ENCODE measurements around the gene UXS1. TPM values are rescaled to one million over a fixed set of nuclear protein-coding genes. Genes with fewer than 3 reads are reported as not detected.

The UXS1 gene
- total RNA-seq, 1 donor from 2014 or later = 35.6 TPM

DNA sequence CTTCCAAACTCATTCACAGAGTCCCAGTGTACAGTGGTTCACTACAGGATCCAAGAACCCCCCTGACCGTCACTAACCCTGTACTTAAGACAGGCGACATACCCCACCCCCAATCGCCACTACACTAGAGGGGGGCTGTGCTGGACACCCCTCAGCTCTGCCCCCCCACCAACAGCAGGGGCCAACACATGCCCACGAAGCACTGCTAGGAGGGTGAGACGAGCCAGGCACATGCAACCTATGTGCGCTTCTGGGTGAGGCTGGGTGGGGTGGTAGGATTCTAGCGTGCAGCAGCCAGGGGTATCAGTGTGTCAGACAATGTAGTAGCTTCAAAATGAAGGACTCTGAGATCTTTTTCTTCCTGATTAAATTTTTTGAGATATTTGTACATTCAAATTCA lies 67.8 kb downstream of the UXS1 start:
- Histone ChIP-seq H3K4me3 (no peak overlapping the region), H3K27ac (no peak overlapping the region), H3K36me3 (peaks cover 0 to 15% of the 10 kb centered on the region in 2 donors), H3K27me3 (no peaks in the 10 kb centered on the region), H3K9me3 (no peaks in the 10 kb centered on the region), H3K4me1 (peaks cover 11% of the 10 kb centered on the region)
- intact Hi-C loops (cut with DNase I) = no loop called here
- DNase-seq (ENCODE audit: extremely low spot score in 2 of 2) = no peak
- no peak for TF ChIP-seq POLR2AphosphoS5 (IDR thresholded peaks at IDR 0.05; ENCODE audit: insufficient read depth in 1 of 2, low read depth in 1 of 2)

DNA sequence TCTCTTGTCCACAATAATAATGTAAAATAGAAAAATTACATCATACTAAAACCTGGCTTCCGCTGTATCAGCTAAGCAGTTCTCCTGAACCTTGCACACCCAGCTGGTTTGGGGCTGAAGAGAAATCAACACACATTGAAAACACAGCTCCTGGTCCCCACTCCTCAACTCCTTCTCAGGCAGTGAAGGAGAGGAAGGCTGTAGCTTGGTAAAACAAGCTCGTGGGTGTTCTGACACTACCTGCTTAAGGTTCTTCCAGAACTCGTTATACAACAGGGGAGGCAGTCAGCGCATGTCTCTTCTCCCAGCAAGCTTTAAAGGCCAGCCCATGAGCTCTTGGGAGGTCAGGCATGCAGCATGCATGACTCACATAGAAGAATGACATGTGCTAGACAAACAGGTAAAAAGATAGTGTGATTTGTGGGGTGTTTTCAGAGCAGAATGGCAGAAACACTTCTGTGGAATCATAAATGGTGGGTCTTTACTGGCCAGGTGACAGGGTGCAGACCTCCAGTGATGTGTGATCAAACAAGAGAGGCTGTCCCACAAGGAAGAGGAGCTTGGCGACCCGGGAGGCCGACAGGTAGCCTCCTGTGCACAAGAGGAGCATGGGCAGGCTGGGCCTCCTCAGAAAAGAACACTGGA lies 69.1 kb downstream of the UXS1 start:
- intact Hi-C loops (cut with DNase I) = no loop called here
- TF ChIP-seq POLR2AphosphoS5 (IDR thresholded peaks at IDR 0.05; ENCODE audit: insufficient read depth in 1 of 2, low read depth in 1 of 2) (peak in 1 of 2 donors; percentile 82), POLR2A (IDR thresholded peaks at IDR 0.05) (no peak)
- Histone ChIP-seq H3K4me3 (no peak overlapping the region), H3K4me1 (peaks cover 11% of the 10 kb centered on the region), H3K27me3 (no peaks in the 10 kb centered on the region), H3K9me3 (no peaks in the 10 kb centered on the region), H3K36me3 (peaks cover 0 to 15% of the 10 kb centered on the region in 2 donors), H3K27ac (no peak overlapping the region)
- DNase-seq (ENCODE audit: extremely low spot score in 2 of 2) = no peak

DNA sequence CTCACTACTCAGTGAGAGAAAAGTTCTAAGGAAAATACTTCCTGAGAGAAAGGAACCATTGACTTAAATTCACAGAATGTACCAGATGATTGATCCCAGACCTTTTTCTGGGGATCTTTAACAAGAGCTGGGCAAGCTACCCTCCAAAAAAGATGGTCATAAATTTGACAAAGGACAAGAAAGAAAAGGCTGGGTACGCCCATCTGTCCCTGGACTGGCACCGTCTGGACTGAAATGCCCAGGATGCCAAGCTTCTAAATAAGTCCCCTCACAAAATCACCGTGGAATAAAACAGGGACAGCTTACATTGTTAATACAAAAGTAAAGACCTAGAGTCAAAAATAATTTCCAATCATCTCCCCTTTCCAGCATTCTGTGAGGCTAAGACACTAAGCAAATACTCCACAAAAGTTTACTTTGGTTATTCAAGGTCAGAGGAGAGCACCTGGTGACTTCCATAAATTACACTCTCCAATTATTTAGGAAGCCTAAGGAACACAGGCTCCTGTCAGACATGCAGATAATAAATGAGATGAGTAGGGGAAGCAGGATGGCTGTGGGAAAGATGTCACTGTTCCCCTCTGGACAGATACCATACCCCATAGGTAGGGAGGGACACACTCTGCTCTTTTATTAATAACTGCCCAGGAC lies 69.9 kb downstream of the UXS1 start:
- TF ChIP-seq POLR2AphosphoS5 (IDR thresholded peaks at IDR 0.05; ENCODE audit: insufficient read depth in 1 of 2, low read depth in 1 of 2) = no peak
- TF ChIP-seq, protein P1, sequence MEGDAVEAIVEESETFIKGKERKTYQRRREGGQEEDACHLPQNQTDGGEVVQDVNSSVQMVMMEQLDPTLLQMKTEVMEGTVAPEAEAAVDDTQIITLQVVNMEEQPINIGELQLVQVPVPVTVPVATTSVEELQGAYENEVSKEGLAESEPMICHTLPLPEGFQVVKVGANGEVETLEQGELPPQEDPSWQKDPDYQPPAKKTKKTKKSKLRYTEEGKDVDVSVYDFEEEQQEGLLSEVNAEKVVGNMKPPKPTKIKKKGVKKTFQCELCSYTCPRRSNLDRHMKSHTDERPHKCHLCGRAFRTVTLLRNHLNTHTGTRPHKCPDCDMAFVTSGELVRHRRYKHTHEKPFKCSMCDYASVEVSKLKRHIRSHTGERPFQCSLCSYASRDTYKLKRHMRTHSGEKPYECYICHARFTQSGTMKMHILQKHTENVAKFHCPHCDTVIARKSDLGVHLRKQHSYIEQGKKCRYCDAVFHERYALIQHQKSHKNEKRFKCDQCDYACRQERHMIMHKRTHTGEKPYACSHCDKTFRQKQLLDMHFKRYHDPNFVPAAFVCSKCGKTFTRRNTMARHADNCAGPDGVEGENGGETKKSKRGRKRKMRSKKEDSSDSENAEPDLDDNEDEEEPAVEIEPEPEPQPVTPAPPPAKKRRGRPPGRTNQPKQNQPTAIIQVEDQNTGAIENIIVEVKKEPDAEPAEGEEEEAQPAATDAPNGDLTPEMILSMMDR (IDR thresholded peaks at IDR 0.05) = no peak
- no peak for TF ChIP-seq POLR2A (IDR thresholded peaks at IDR 0.05)
- no peaks in the 10 kb centered on the region for H3K9me3 ChIP-seq
- H3K4me1 ChIP-seq = peaks cover 11% of the 10 kb centered on the region
- intact Hi-C loops (cut with DNase I) = no loop called here
- no peak overlapping the region for H3K4me3 ChIP-seq
- peaks cover 0 to 15% of the 10 kb centered on the region in 2 donors for H3K36me3 ChIP-seq
- H3K27me3 ChIP-seq = no peaks in the 10 kb centered on the region
- no peak for DNase-seq (ENCODE audit: extremely low spot score in 2 of 2)
- H3K27ac ChIP-seq = no peak overlapping the region

DNA sequence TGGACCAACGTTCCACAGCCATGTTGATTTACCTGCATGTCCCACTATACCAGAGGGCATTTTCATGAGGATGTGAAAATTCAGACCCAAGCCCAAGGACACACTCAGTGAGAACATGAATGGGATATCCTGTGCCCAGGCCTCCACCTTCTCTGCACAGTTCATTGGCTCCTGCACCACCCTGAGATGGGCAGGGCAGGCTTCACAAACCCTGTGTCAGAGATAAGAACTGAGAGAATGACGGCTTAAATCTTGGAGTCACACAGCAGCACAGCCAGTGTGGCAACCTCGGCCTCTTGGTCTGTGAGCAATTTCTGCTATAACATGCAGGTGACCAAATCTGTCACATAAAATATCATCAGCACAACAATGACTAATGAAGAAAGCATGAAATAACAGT lies 71.9 kb downstream of the UXS1 start:
- Histone ChIP-seq H3K27me3 (no peaks in the 10 kb centered on the region), H3K27ac (no peak overlapping the region), H3K4me3 (no peak overlapping the region), H3K4me1 (peaks cover 6% of the 10 kb centered on the region), H3K9me3 (no peaks in the 10 kb centered on the region), H3K36me3 (peaks cover 0 to 4% of the 10 kb centered on the region in 2 donors)
- TF ChIP-seq POLR2A (IDR thresholded peaks at IDR 0.05) (no peak), POLR2AphosphoS5 (IDR thresholded peaks at IDR 0.05; ENCODE audit: insufficient read depth in 1 of 2, low read depth in 1 of 2) (no peak)
- TF ChIP-seq, protein P1 (IDR thresholded peaks at IDR 0.05) = no peak
- no peak for DNase-seq (ENCODE audit: extremely low spot score in 2 of 2)
- intact Hi-C loops (cut with DNase I) = no loop called here

DNA sequence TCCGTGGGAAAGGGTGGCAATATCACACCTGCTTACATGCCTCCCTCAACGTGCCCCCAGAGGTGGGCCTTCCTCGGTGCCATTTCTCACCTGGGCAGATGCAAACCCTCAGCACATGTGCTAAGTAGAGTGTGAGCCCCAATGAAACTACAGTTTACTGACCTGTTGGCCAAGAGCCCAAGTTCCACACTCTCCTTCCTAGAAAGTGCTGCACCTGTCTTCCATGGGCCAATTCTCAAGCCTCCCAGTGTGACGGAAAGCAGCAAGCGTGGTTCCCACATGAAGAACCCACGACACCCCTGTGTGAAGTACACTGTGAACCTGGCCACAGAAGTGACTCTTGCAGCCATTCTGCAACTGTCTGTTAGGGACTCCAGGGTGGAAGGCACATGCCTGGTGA lies 73.7 kb downstream of the UXS1 start:
- H3K9me3 ChIP-seq = no peaks in the 10 kb centered on the region
- peaks cover 4% of the 10 kb centered on the region for H3K4me1 ChIP-seq
- H3K4me3 ChIP-seq = no peak overlapping the region
- TF ChIP-seq POLR2A (IDR thresholded peaks at IDR 0.05) (no peak), POLR2AphosphoS5 (IDR thresholded peaks at IDR 0.05; ENCODE audit: insufficient read depth in 1 of 2, low read depth in 1 of 2) (no peak)
- TF ChIP-seq, protein P1 (IDR thresholded peaks at IDR 0.05) = no peak
- H3K27ac ChIP-seq = no peak overlapping the region
- intact Hi-C loops (cut with DNase I) = no loop called here
- no peak for DNase-seq (ENCODE audit: extremely low spot score in 2 of 2)
- no peaks in the 10 kb centered on the region for H3K27me3 ChIP-seq
- peaks cover 0 to 4% of the 10 kb centered on the region in 2 donors for H3K36me3 ChIP-seq

DNA sequence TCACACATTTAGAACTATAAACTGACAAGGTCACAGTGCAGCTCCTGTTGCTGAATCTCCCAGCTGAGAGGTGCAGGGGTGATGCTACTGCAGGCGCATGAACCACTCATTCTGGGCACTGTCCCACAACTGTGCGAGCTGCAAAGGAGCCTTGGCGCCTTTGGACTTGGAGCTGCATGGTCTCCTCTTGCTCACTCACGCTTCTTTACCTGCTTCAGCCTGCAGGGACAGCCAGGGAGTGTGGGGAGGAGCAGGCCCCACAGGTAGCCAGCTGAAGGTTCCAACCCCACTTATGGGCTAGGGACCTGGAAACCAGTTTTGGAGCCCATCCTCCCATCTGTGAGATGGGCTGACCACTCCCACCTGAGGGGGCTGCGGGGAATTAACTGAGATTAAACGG lies 75.0 kb downstream of the UXS1 start:
- intact Hi-C loops (cut with DNase I) = no loop called here
- H3K4me3 ChIP-seq = no peak overlapping the region
- no peak for DNase-seq (ENCODE audit: extremely low spot score in 2 of 2)
- TF ChIP-seq POLR2AphosphoS5 (IDR thresholded peaks at IDR 0.05; ENCODE audit: insufficient read depth in 1 of 2, low read depth in 1 of 2) (no peak), POLR2A (IDR thresholded peaks at IDR 0.05) (no peak)
- TF ChIP-seq, protein P1 (IDR thresholded peaks at IDR 0.05) = no peak
- no peak overlapping the region for H3K27ac ChIP-seq
- H3K27me3 ChIP-seq = no peaks in the 10 kb centered on the region
- no peaks in the 10 kb centered on the region for H3K36me3 ChIP-seq
- H3K4me1 ChIP-seq = no peaks in the 10 kb centered on the region
- no peaks in the 10 kb centered on the region for H3K9me3 ChIP-seq
